PFSK-1 (cell line): ENCODE data around the gene ARF5. TPM values are rescaled to one million over a fixed set of nuclear protein-coding genes. Genes with fewer than 3 reads are reported as not detected.

ENCODE experiments used
- FOXP2 ChIP-seq: optimal IDR thresholded peaks from 2 replicates; pipeline ENCODE3; 2011; ENCODE audit warnings: borderline replicate concordance, control low read depth, inconsistent platforms; ENCODE audit not compliant: insufficient read depth; ENCODE audit errors: extremely low read length, extremely low read depth
- POLR2AphosphoS5 ChIP-seq: IDR thresholded peaks from 2 replicates; pipeline ENCODE4 v1.6.1; 2012; ENCODE audit warnings: low read depth, mild to moderate bottlenecking, control low read depth, low read length, moderate library complexity
- SIN3A ChIP-seq: IDR thresholded peaks from 2 replicates; pipeline ENCODE4 v1.6.1; 2012; ENCODE audit warnings: mild to moderate bottlenecking, low read length, moderate library complexity, borderline replicate concordance; ENCODE audit not compliant: insufficient read depth
- TAF1 ChIP-seq: IDR thresholded peaks from 2 replicates; pipeline ENCODE4 v1.6.1; 2012; ENCODE audit warnings: low read length, control low read depth, borderline replicate concordance; ENCODE audit not compliant: insufficient read depth
- polyA plus RNA-seq: library from polyadenylated mRNA; unstranded; fragments of >200 nt; gene quantifications from one replicate; pipeline ENCODE4 v1.2.1, GENCODE V29; 2012; ENCODE audit warnings: low read depth, missing spikeins; ENCODE audit not compliant: insufficient read length
- TF ChIP-seq, protein P1 (sequence below), 2 experiments: IDR thresholded peaks; 2 replicates each; pipeline versions ENCODE4 v1.6.1 to v1.8.0; 2011 to 2012; ENCODE audit warnings: low read depth in 2 of 2, low read length in 2 of 2, control low read depth in 1 of 2, inconsistent platforms in 1 of 2, mild to moderate bottlenecking in 1 of 2, moderate library complexity in 1 of 2; ENCODE audit not compliant: insufficient read depth in 1 of 2

The ARF5 gene
- polyA plus RNA-seq, result 112 TPM

DNA sequence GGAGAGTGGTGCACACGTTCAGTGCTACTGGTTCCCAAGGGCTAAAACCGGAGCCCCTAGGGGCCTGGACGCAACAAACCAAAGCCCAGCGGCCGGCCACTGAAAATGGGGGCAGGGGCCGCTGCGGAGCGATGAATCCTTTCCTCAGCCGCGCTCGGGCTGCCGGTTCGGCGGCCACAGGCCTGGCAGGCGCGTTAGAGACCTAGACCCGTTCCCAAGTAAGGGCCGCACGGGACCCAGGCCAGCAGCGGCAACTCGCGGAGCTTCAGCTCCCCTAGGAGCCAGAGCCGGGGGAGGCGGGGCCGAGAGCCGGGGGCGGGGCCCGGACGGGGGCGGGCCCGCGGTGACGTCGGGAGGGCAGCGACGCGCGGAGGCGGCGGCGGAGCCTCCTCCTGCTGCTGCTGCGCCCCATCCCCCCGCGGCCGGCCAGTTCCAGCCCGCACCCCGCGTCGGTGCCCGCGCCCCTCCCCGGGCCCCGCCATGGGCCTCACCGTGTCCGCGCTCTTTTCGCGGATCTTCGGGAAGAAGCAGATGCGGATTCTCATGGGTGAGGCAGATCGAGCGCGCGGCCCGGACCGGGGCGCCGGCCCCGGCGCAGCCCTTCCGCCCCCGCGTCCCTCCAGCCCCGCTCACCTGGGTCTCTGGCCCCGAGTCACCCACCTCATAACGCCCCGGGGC lies at the start of gene ARF5:
Gene ARF5 (plus strand): TSS at position 393 of the 678 bp plus-strand sequence. CDS start 88 bp downstream, at position 481.
- peak; percentile 80 for TF ChIP-seq POLR2AphosphoS5
- TF ChIP-seq TAF1, result peak; percentile 55; the same call in 1 of the 2 replicates
- TF ChIP-seq, protein P1, sequence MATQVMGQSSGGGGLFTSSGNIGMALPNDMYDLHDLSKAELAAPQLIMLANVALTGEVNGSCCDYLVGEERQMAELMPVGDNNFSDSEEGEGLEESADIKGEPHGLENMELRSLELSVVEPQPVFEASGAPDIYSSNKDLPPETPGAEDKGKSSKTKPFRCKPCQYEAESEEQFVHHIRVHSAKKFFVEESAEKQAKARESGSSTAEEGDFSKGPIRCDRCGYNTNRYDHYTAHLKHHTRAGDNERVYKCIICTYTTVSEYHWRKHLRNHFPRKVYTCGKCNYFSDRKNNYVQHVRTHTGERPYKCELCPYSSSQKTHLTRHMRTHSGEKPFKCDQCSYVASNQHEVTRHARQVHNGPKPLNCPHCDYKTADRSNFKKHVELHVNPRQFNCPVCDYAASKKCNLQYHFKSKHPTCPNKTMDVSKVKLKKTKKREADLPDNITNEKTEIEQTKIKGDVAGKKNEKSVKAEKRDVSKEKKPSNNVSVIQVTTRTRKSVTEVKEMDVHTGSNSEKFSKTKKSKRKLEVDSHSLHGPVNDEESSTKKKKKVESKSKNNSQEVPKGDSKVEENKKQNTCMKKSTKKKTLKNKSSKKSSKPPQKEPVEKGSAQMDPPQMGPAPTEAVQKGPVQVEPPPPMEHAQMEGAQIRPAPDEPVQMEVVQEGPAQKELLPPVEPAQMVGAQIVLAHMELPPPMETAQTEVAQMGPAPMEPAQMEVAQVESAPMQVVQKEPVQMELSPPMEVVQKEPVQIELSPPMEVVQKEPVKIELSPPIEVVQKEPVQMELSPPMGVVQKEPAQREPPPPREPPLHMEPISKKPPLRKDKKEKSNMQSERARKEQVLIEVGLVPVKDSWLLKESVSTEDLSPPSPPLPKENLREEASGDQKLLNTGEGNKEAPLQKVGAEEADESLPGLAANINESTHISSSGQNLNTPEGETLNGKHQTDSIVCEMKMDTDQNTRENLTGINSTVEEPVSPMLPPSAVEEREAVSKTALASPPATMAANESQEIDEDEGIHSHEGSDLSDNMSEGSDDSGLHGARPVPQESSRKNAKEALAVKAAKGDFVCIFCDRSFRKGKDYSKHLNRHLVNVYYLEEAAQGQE (IDR thresholded peaks at IDR 0.05; ENCODE audit: insufficient read depth in 1 of 2, low read depth in 2 of 2, low read length in 2 of 2), result no peak
- peak; percentile 35 for TF ChIP-seq FOXP2

DNA sequence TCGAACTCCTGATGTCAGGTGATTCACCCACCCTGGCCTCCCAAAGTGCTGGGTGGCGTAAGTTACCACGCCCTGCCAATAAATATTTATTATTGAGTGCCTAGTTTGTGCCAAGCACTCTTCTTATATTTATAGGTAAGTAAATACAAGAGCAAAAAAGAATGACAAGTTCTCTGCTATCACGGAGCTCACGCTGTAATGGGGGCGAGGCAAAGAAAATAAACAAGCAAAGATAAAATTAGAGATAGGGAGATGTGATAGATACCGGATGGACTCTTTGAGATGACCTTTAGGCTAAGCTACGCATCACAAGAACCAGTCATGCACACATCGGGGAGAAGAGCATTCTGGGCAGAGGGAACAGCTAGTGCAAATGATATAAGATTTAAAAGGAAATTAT lies 49.1 kb upstream of the ARF5 start:
- TF ChIP-seq FOXP2 (no peak), TAF1 (no peak), POLR2AphosphoS5 (no peak), SIN3A (no peak)
- TF ChIP-seq, protein P1 (IDR thresholded peaks at IDR 0.05; ENCODE audit: insufficient read depth in 1 of 2, low read depth in 2 of 2, low read length in 2 of 2), result no peak

DNA sequence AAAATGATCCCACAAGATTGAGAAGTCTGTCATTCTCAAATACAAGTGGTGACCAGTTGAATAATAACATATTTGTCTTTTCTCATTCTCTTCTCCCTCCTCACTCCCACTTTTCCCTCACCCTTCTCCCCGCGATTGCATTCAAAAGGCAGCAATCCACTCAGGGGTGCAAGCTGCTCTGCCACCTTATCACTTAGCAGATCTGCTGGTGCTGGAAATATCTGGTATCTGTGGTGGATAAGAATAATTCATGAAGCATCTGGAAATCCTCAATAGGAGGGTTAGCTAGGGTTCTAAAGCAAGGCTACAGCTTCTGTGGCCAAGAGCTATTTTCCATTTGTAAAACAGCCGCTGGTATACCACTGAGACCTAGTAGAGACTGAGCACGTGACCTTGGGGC lies 46.7 kb upstream of the ARF5 start:
- no peak for TF ChIP-seq TAF1
- TF ChIP-seq, protein P1 (IDR thresholded peaks at IDR 0.05; ENCODE audit: insufficient read depth in 1 of 2, low read depth in 2 of 2, low read length in 2 of 2), result no peak
- TF ChIP-seq FOXP2, result no peak
- no peak for TF ChIP-seq SIN3A
- TF ChIP-seq POLR2AphosphoS5, result no peak

DNA sequence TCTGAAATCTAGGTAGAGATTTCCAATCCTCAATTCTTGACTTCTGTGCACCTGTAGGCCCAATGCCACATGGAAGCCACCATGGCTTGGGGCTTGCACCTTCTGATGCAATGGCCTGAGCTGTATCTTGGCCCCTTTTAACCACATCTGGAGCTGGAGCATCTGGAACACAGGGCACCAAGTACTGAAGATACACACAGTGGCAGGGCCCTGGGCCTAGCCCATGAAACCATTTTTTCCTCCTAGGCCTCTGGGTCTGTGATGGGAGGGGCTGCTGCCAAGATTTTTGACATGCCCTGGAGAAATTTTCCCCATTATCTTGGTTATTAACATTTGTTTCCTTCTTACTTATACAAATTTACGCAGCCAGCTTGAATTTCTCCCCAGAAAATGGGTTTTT lies 41.9 kb upstream of the ARF5 start:
- TF ChIP-seq POLR2AphosphoS5 (no peak), TAF1 (no peak), SIN3A (no peak), FOXP2 (no peak)
- TF ChIP-seq, protein P1 (IDR thresholded peaks at IDR 0.05; ENCODE audit: insufficient read depth in 1 of 2, low read depth in 2 of 2, low read length in 2 of 2), result no peak

DNA sequence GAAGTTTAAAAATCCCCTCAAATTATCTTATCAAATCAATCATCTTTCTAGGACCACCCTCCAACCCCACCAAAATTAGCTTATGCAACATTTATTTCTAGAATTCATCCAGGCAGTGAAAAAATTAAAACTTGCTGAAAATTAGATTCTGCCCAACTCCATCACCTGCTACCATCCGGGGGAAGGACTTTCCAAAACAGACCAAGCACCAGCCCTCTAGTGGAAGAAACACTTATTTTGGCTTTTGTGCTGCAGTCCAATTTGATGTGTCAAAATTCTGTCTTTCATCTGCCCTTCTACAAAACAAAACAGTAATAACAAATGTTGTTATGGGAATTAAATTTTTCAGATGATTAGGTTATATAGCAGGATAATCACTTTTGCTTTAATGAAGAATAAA lies 38.0 kb upstream of the ARF5 start:
- TF ChIP-seq POLR2AphosphoS5, result no peak
- no peak for TF ChIP-seq SIN3A
- no peak for TF ChIP-seq TAF1
- TF ChIP-seq, protein P1 (IDR thresholded peaks at IDR 0.05; ENCODE audit: insufficient read depth in 1 of 2, low read depth in 2 of 2, low read length in 2 of 2), result no peak
- TF ChIP-seq FOXP2, result no peak
